COR-L47 (cell line): ENCODE results near the gene WDR83.
"Not testable (repeated sequence)": the region's sequence is repeated elsewhere in the genome, so short reads cannot be mapped to it uniquely, and the experiment has no call there.

Experiments
- DNase-seq: peaks from one replicate; lab custom pipeline; 2025; lab: John Stamatoyannopoulos, UW

Gene WDR83

GRCh38 chr19:12655546-12655945 is 11.1 kb upstream of the WDR83 start:
- DNase-seq, result no peak

GRCh38 chr19:12656899-12657571 is 9.6 kb upstream of the WDR83 start:
- no peak for DNase-seq

- DNase-seq, result no peak
These were observed 8.6 kb upstream of the WDR83 start for GRCh38 chr19:12657966-12658365.

DNA sequence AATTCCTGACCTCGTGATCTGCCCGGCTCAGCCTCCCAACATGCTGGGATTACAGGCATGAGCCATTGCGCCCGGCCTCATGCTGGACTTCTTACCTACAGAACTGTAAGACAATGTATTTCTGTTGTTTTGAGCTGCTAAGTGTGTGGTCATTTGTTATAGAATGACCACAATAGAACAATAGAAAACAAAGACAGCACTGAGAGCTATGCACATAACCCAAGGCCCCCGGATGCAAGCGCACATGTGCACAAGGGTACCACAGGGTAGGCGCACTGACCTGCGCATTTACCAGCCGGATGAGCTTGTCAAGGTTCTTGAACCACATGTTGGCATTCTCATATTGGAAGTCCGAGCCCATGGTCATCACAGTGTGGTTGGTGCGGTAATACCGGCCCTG is 5.6 kb upstream of the WDR83 start:
- DNase-seq, result no peak

DNA sequence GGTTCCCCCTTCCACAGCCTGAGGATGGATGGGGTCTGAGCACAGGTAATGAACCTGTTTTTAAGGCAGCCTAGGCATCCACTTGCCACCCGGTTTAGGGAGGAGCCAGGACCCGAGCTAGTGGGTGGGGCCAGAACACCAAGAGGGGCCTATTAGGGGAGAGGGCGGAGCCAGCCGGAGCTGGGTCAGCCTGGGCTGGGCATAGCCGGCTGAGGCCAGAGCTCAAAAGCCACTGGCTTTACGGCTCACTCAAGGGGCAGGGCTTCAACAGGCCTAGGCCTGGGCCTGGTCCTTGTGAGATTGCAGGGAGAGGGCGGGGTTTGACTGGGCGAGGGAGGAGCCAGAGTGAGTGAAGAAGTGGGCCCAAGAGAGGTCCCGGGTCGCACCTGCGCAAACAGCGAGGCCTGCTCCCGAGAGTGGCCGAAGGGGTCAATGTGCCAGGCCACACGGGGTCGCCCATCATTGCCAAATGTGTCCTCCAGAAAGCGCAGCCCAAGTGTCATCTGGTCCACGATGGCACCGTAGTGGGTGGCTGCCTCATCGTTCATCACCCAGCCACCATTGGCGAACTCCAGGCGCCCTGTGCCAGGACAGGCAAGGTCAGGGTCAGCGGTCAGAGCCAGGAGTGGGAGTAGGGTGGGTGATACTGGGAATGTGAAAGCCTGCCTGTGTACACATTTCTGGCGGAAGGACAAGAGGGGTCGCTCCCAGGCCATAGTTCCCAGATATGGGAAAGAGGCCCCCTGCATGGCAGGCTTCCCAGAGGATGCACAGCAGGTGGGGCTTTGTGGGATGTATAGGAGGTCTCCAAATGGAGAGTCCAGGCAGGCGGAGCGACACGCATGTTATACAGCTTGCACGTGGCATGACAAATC is 2.0 kb upstream of the WDR83 start:
- no peak for DNase-seq

DNA sequence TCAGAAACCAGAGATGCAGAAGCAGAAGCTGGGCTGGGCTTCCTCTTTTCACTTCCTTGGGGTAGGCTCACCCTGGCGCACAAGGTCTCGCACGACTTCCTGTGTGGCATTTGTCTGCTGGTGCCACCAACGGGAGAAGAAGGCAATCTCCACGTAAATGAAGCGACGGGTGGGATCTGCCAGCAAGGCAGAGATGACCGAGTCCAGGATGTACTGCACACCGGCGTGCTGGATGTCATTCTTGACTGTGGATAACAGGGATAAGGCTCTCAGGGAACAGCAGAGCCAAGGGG is 1.4 kb upstream of the WDR83 start:
- DNase-seq, result no peak

DNA sequence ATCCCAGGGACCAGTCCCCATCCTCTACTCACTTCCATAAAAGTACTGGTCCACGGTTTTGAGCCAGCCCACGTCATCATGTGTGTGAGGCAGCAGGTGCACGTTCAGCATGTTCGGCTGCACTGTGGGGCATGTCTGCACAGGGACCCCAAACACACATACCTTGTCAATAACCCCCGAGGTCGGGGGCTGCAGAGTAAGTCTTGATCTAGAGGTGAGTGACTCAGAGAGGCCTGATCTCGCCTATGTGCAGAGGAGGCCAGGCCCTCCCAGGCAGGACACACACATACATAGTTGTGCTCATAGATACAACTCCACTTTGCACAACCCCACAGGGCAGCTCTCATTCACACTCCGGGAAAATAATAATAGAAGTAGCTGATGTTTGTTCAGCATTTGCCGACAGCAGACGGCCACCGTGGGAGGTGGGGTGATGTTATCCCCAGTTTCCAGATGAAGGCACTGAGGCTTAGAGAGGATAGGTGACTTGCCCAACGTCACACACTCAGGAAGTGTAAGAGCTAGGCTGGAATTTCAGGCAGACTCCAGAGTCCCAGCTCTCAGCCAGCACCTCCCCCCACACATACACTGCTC is 839 bp upstream of the WDR83 start:
- DNase-seq, result no peak

GRCh38 chr19:12667731-12668302 is 1.2 kb downstream of the WDR83 start:
- DNase-seq, result no peak

DNA sequence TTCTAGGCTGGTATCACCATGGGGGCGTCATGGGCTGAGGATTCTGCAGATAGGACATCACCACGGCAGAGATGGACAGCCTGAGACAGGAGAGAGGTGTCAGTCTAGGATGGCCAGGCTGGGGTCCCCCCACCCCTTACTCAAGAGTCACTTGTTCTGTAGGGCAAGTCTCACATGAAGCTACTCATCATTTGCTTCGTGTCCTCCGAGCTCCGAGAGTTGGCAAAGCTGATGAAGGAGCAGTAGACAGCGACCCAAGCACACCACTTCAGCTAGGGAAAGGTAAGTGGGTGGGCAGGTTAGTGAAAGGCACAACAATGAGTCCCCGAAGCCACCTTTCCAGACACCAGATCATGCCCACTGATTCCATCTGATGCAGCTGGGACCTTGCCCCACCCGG is 1.7 kb downstream of the WDR83 start:
- no peak for DNase-seq

DNA sequence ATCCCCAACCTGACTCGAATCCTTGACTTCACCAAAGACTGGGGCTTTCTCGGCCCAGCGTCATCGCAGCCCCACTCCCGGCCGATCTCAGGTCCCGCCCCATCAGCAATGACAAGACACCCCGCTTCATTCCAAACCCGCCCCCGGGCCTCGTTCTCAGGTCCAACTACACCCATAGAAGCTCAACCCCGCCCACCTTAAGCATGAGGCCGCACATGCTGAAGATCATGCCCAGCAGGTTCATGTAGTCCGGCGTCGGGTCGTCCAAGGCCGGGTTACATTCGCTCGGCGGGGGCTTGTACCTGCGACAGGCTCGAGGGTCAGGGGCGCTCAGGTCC is 2.3 kb downstream of the WDR83 start:
- no peak for DNase-seq

DNA sequence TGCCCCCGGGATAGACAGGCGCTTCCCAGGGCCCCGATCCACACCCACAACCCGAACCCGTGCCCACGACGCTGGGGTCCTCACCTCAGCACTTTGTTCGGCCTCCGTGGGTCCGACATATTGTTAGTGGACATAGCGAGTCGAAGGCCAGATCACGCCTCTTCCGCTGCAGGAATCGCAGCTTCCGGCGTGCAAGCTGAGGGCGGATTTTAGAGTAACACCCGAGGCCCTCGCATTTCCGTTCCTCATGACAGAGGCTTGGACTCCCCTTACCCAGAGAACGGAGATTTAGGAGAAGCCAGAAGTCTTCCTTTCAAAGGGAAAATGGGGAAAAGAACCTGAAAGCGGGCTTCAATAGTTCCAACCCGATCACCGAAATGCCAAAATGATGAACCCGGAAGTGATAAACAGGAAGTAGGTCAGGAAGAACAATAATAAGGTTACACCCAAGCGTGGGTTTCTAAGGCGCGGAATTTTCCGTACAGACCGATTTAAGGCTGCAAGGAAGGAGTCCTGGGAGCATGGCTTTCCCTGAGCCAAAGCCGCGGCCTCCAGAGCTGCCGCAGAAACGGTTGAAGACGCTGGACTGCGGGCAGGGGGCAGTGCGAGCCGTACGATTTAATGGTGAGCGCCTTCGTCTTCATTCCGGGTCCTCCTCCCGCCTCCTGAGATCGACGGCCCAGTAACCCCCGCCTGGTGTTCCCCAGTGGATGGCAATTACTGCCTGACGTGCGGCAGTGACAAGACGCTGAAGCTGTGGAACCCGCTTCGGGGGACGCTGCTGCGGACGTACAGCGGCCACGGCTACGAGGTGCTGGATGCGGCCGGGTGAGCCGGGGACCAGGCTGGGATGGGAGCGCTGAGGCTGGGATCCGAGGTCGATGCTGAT is 2.9 kb downstream of the WDR83 start:
- peak; percentile 65 for DNase-seq

GRCh38 chr19:12670159-12670928 is 3.7 kb downstream of the WDR83 start:
- no peak for DNase-seq

- no peak for DNase-seq
These were observed 6.1 kb downstream of the WDR83 start for GRCh38 chr19:12672744-12673143.

GRCh38 chr19:12675399-12675798 is 8.8 kb downstream of the WDR83 start:
- no peak for DNase-seq

DNA sequence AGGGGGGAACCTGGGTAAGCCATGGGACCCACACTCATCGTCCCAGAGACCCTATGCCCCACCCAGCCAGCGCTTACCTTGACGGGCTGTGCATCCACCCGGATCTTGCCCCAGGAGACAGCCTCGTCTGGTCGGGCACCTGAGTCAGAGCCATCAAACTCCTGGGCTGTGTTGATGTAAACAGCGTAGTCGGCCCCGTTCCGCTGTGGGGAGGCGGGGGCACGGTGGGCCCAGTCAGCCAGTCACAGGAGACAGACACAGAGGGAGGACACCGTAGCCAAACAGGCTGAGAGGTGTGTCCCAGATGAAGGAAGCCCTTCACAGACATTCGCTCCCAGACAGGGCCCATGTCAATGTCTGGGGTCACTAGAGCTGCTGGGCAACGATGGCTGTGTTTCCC is 9.3 kb downstream of the WDR83 start:
- DNase-seq, result no peak

DNA sequence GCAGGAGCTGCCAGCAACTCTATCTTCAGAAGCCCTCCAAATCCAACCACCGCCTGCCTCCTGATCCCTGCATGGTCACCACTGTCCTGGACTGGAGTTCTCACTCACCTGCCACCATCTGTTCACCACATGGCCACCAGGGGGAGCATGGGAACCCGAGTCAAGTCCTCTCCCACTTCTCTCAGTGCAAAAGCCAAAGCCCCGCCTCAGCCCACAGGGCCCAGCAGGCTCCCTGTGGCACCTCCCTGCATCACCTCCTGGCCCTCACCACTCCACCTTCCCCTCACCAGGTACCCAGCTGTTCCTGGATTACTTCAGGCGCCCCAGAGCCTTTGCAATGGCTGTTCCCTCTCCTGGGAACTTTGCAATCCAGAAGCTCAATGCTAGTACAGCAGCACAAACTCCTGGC is 9.8 kb downstream of the WDR83 start:
- DNase-seq, result peak; percentile 67

DNA sequence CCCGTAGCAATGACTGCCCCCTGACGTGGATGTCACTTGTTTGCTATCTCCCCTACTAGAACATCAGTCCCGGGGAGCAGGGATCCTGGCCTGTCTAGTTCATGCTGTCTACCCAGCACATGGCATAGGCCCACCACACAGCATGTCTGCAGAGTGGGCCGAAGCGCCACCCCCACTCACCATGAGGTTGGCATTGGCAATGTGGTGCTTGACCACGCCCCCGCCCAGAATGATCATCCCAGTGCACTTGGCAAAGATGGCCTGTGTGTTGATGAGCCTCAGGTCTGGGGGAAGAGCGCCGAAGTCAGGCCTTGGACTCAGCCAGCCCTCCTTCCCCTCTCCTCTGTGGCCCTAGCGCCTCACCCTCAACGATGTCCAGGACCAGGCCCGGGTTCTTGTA is 10.3 kb downstream of the WDR83 start:
- no peak for DNase-seq

GRCh38 chr19:12678039-12678438 is 11.4 kb downstream of the WDR83 start:
- DNase-seq, result not testable (repeated sequence)

- no peak for DNase-seq
These were observed 13.4 kb downstream of the WDR83 start for GRCh38 chr19:12680034-12680433.

DNA sequence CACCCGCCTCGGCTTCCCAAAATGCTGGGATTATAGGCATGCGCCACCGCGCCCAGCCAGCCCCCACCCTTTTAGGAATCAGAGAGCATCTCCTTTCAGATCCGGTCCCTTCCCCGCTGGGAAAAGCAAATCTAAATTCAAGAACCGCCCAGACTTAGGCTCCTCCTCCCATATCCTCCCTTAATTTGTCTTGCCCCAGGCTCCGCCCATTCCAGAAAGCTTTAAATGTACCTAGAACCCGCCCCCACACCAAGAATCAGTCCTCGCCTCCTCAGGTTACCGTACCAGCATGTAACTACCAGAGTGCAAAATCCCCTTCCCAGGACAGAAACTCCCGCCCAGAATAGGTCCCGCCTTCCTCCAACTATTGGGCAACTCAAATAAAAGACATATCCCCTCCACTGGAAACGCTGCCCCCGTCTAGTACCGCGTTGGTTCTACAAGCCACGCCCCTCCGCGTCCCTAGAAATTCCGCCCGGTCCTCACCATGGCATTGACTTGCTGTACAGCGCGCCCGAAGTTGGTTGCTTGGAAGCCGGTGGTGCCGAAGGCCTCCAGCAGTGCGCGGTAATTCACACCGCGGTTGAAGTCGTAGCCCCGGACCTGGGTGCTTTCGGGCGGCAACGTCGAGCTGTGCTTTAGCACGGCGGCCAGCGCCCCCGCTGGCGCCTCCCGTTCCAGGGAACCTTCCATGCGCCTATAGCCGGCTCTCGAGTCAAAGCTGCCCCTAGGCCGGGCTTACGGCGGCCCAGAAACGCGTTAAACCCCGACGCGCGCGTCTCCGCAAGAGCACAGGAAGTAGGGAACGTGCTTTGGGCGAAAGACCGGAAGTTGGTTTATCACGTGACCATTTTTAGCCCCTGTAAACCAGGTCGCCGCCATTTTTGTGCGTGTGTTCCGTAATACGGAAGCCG is 14.7 kb downstream of the WDR83 start, which contains the start of gene DHPS:
TSS of gene DHPS (minus strand) at position 807 of the 914 bp plus-strand sequence. CDS start at position 693, 114 bp downstream.
- peak; percentile 100 for DNase-seq
